ENCODE measurements around the gene ANAPC15.

GRCh38 chr11:72160319-72160718 is 47.8 kb upstream of the ANAPC15 start:
- TF ChIP-seq, protein P1, sequence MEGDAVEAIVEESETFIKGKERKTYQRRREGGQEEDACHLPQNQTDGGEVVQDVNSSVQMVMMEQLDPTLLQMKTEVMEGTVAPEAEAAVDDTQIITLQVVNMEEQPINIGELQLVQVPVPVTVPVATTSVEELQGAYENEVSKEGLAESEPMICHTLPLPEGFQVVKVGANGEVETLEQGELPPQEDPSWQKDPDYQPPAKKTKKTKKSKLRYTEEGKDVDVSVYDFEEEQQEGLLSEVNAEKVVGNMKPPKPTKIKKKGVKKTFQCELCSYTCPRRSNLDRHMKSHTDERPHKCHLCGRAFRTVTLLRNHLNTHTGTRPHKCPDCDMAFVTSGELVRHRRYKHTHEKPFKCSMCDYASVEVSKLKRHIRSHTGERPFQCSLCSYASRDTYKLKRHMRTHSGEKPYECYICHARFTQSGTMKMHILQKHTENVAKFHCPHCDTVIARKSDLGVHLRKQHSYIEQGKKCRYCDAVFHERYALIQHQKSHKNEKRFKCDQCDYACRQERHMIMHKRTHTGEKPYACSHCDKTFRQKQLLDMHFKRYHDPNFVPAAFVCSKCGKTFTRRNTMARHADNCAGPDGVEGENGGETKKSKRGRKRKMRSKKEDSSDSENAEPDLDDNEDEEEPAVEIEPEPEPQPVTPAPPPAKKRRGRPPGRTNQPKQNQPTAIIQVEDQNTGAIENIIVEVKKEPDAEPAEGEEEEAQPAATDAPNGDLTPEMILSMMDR (conservative IDR thresholded peaks at IDR 0.05), result no peak
- no peak for TF ChIP-seq ZFX (IDR thresholded peaks at IDR 0.05)

Data from C4-2B (cell line).